H1 (cell line): Measurements from ENCODE around the gene LIMS1. TPM values are rescaled to one million over a fixed set of nuclear protein-coding genes. Genes with fewer than 3 reads are reported as not detected.

Experiments used
- CTCF ChIA-PET: fragments of 300-600 bp; sonication (Branson Sonifier 250); formaldehyde crosslinking; loops from one replicate; lab custom pipeline; 2021; ENCODE audit not compliant: partially characterized antibody; lab: Charles Lee
- POLR2A ChIA-PET: fragments of 300-600 bp; sonication (Branson Sonifier 250); formaldehyde crosslinking; loops from one replicate; lab custom pipeline; 2021; ENCODE audit warnings: inconsistent platforms; ENCODE audit not compliant: partially characterized antibody; lab: Charles Lee
- DNase-seq, 2 experiments: peaks; one replicate each; pipeline versions ENCODE4 v3.0.0 to v3.0.0-alpha.2; 2010 to 2022; ENCODE audit warnings: low spot score in 2 of 2, low read depth in 1 of 2, mixed read lengths in 1 of 2
- FAIRE-seq: peaks from 2 replicates; lab custom pipeline; 2011; peaks lifted over from hg19 to GRCh38; lab: Jason Lieb, UNC
- H2AFZ ChIP-seq: 2 replicates; pipeline ENCODE4 v1.8.1; 2012; ENCODE audit warnings: low read length, inconsistent platforms
- H2AK5ac ChIP-seq: 2 replicates; pipeline ENCODE4 v1.6.1; 2013; ENCODE audit warnings: low read depth, low read length
- H2BK120ac ChIP-seq: replicated peaks from 2 replicates; pipeline ENCODE3; 2013; ENCODE audit warnings: low read depth, low read length, inconsistent platforms
- H2BK12ac ChIP-seq: 2 replicates; pipeline ENCODE4 v1.6.1; 2013; ENCODE audit warnings: low read depth, low read length
- H2BK15ac ChIP-seq: 2 replicates; pipeline ENCODE4 v1.6.1; 2013; ENCODE audit warnings: low read length
- H2BK20ac ChIP-seq: 2 replicates; pipeline ENCODE4 v1.6.1; 2013; ENCODE audit warnings: low read length
- H2BK5ac ChIP-seq: 2 replicates; pipeline ENCODE4 v1.6.1; 2013; ENCODE audit warnings: low read depth, low read length
- H3K14ac ChIP-seq: 2 replicates; pipeline ENCODE4 v1.6.1; 2013; ENCODE audit warnings: inconsistent platforms; ENCODE audit not compliant: insufficient read length
- H3K18ac ChIP-seq: 2 replicates; pipeline ENCODE4 v1.6.1; 2013; ENCODE audit warnings: low read length; ENCODE audit errors: extremely low read depth
- H3K23ac ChIP-seq: 2 replicates; pipeline ENCODE4 v1.6.1; 2013; ENCODE audit warnings: inconsistent platforms; ENCODE audit not compliant: insufficient read length
- H3K23me2 ChIP-seq: 2 replicates; pipeline ENCODE4 v1.6.1; 2013; ENCODE audit warnings: low read depth, low read length
- H3K27ac ChIP-seq: 2 replicates; pipeline ENCODE4 v1.6.1; 2011; ENCODE audit warnings: low read depth, low read length, inconsistent platforms
- H3K27me3 ChIP-seq, 4 experiments: replicated peaks in 1 of 4; 1 replicate in 1 of 4; 2 replicates in 3 of 4; pipeline versions ENCODE4 v1.6.1 to v1.8.1; 2011 to 2013; ENCODE audit warnings: low read length in 3 of 4, mild to moderate bottlenecking in 3 of 4, inconsistent platforms in 2 of 4, mixed read lengths in 2 of 4, moderate library complexity in 1 of 4; ENCODE audit not compliant: control insufficient read depth in 3 of 4, insufficient read depth in 3 of 4; ENCODE audit errors: extremely low read depth in 1 of 4
- H3K36me3 ChIP-seq, 4 experiments: 2 replicates each; pipeline versions ENCODE4 v1.6.1 to v1.8.1; 2011 to 2013; ENCODE audit warnings: mild to moderate bottlenecking in 4 of 4, low read length in 3 of 4, moderate library complexity in 2 of 4, control low read depth in 1 of 4, inconsistent platforms in 1 of 4; ENCODE audit not compliant: insufficient read depth in 4 of 4, control insufficient read depth in 2 of 4
- H3K4ac ChIP-seq: replicated peaks from 2 replicates; pipeline ENCODE3; 2013; ENCODE audit warnings: low read length, low read depth, mixed read lengths, inconsistent platforms; ENCODE audit not compliant: insufficient read length
- H3K4me1 ChIP-seq, 4 experiments: replicated peaks in 1 of 4; 1 replicate in 1 of 4; 2 replicates in 3 of 4; pipeline versions ENCODE4 v1.6.1 to v1.8.1; 2011 to 2013; ENCODE audit warnings: low read length in 3 of 4, inconsistent platforms in 2 of 4, mixed read lengths in 1 of 4; ENCODE audit not compliant: insufficient read depth in 4 of 4, control insufficient read depth in 3 of 4
- H3K4me2 ChIP-seq, 2 experiments: 2 replicates each; pipeline versions ENCODE4 v1.6.1 to v1.8.1; 2011 to 2013; ENCODE audit warnings: low read depth in 2 of 2, low read length in 2 of 2, control low read depth in 1 of 2, inconsistent platforms in 1 of 2, mild to moderate bottlenecking in 1 of 2; ENCODE audit not compliant: insufficient read depth in 1 of 2
- H3K4me3 ChIP-seq, 4 experiments: fragments of 200-600, 300-600 bp in 1 of 4; sonication (generic), shearing (Covaris generic), sonication (Bioruptor Twin) in 1 of 4; 2 replicates each; pipeline versions ENCODE4 v1.5.1 to v1.8.1; 2011 to 2016; ENCODE audit warnings: low read length in 4 of 4, low read depth in 3 of 4, control low read depth in 2 of 4, inconsistent platforms in 2 of 4, mild to moderate bottlenecking in 2 of 4, mixed read lengths in 1 of 4, moderate library complexity in 1 of 4; ENCODE audit not compliant: insufficient read depth in 2 of 4; ENCODE audit errors: extremely low read depth in 1 of 4
- H3K56ac ChIP-seq: replicated peaks from 2 replicates; pipeline ENCODE3; 2013; ENCODE audit warnings: low read depth, mild to moderate bottlenecking, mixed read lengths, low read length, inconsistent platforms; ENCODE audit not compliant: insufficient read length
- H3K79me1 ChIP-seq: 2 replicates; pipeline ENCODE4 v1.6.1; 2013; ENCODE audit warnings: low read depth, low read length, control low read depth
- H3K79me2 ChIP-seq, 2 experiments: 2 replicates each; pipeline versions ENCODE4 v1.6.1 to v1.8.1; 2012 to 2013; ENCODE audit warnings: low read length in 2 of 2, mild to moderate bottlenecking in 2 of 2, inconsistent platforms in 1 of 2; ENCODE audit not compliant: insufficient read depth in 2 of 2, control insufficient read depth in 1 of 2
- H3K9ac ChIP-seq, 4 experiments: replicated peaks in 1 of 4; 1 replicate in 1 of 4; 2 replicates in 3 of 4; pipeline versions ENCODE4 v1.6.1 to v1.8.1; 2011 to 2013; ENCODE audit warnings: low read depth in 3 of 4, low read length in 3 of 4, control low read depth in 2 of 4, mild to moderate bottlenecking in 2 of 4, moderate library complexity in 2 of 4, inconsistent platforms in 1 of 4; ENCODE audit errors: extremely low read depth in 1 of 4
- H3K9me3 ChIP-seq, 2 experiments: 2 replicates each; pipeline versions ENCODE4 v1.6.1 to v1.8.1; 2012 to 2013; ENCODE audit warnings: mild to moderate bottlenecking in 2 of 2, moderate library complexity in 2 of 2, control low read depth in 1 of 2, inconsistent platforms in 1 of 2, low read depth in 1 of 2, low read length in 1 of 2, mixed read lengths in 1 of 2; ENCODE audit not compliant: insufficient read depth in 2 of 2
- H4K20me1 ChIP-seq, 2 experiments: replicated peaks in 1 of 2; 2 replicates each; pipeline versions ENCODE3 to v1.8.1; 2011 to 2013; ENCODE audit warnings: inconsistent platforms in 2 of 2, low read length in 2 of 2, mild to moderate bottlenecking in 1 of 2; ENCODE audit not compliant: insufficient read depth in 2 of 2, control insufficient read depth in 1 of 2
- H4K5ac ChIP-seq: 2 replicates; pipeline ENCODE4 v1.6.1; 2013; ENCODE audit warnings: low read length, low read depth, mixed read lengths, inconsistent platforms; ENCODE audit not compliant: insufficient read length
- H4K8ac ChIP-seq: 2 replicates; pipeline ENCODE4 v1.8.0; 2013; ENCODE audit warnings: mild to moderate bottlenecking, moderate library complexity, low read length, inconsistent platforms; ENCODE audit not compliant: insufficient read depth; ENCODE audit errors: extremely low read depth
- H4K91ac ChIP-seq: replicated peaks from 2 replicates; pipeline ENCODE3; 2013; ENCODE audit warnings: low read length, mixed read lengths, inconsistent platforms; ENCODE audit not compliant: insufficient read length
- ASH2L ChIP-seq: fragments of 200-600, 300-600 bp; sonication (generic); IDR thresholded peaks from one replicate; pipeline ENCODE4 v1.7.1; 2017; ENCODE audit warnings: low read length
- CBX5 ChIP-seq: fragments of 300-800, 300-1000 bp; sonication (generic); IDR thresholded peaks from 2 replicates; pipeline ENCODE4 v1.7.1; 2016; ENCODE audit warnings: antibody characterized with exemption, low read length, low read depth
- CEBPB ChIP-seq: IDR thresholded peaks from 2 replicates; pipeline ENCODE4 v1.6.1; 2012; ENCODE audit warnings: low read depth, low read length
- CHD2 ChIP-seq: IDR thresholded peaks from 2 replicates; pipeline ENCODE4 v1.6.1; 2012; ENCODE audit warnings: low read length, improper control_type of control experiment
- EZH2 ChIP-seq: fragments of 200-600 bp; sonication (generic); IDR thresholded peaks from 2 replicates; pipeline ENCODE4 v1.7.1; 2012; ENCODE audit warnings: low read depth, mild to moderate bottlenecking, moderate library complexity, low read length, inconsistent platforms; ENCODE audit not compliant: severe bottlenecking
- POLR2AphosphoS5 ChIP-seq: IDR thresholded peaks from 2 replicates; pipeline ENCODE4 v1.6.1; 2011; ENCODE audit warnings: low read depth, low read length
- RFX5 ChIP-seq: IDR thresholded peaks from 2 replicates; pipeline ENCODE4 v1.6.1; 2011; ENCODE audit warnings: low read depth, low read length, improper control_type of control experiment, borderline replicate concordance
- SAP30 ChIP-seq: fragments of 300-600 bp; sonication (generic); IDR thresholded peaks from 2 replicates; pipeline ENCODE4 v1.7.1; 2012; ENCODE audit warnings: low read length, moderate library complexity, mild to moderate bottlenecking, inconsistent platforms; ENCODE audit not compliant: insufficient read depth, insufficient replicate concordance
- SP1 ChIP-seq: IDR thresholded peaks from 2 replicates; pipeline ENCODE4 v1.6.1; 2011; ENCODE audit warnings: low read depth, low read length
- SP2 ChIP-seq: IDR thresholded peaks from 2 replicates; pipeline ENCODE4 v1.6.1; 2012; ENCODE audit warnings: mild to moderate bottlenecking, low read length, inconsistent platforms
- TEAD4 ChIP-seq: IDR thresholded peaks from 2 replicates; pipeline ENCODE4 v1.6.1; 2012; ENCODE audit warnings: low read depth, low read length, inconsistent platforms, mixed read lengths
- ZNF274 ChIP-seq: IDR thresholded peaks from 2 replicates; pipeline ENCODE4 v1.7.0; 2012; ENCODE audit warnings: low read length, borderline replicate concordance; ENCODE audit errors: extremely low read depth
- WGBS, 2 experiments: shearing (Covaris generic) in 1 of 2; methylation state at CpG; one replicate each; pipeline versions ENCODE4 v1.1.6 to v1.1.7; 2013 to 2015; ENCODE audit warnings: low lambda C conversion rate in 2 of 2, mixed read lengths in 2 of 2, inconsistent platforms in 1 of 2, low coverage in 1 of 2, missing lambda C conversion rate in 1 of 2; ENCODE audit not compliant: insufficient replicate concordance in 2 of 2, insufficient coverage in 1 of 2, insufficient read length in 1 of 2; ENCODE audit errors: extremely low coverage in 1 of 2, missing lambda C conversion rate in 1 of 2; 5-methylcytosine and 5-hydroxymethylcytosine counted together
- polyA plus RNA-seq, 7 experiments: library from polyadenylated mRNA; depleted of rRNA in 3 of 7; stranded (reverse) in 5 of 7; unstranded in 2 of 7; fragments of >200 nt in 5 of 7; fragments of 200-250 nt in 2 of 7; gene quantifications; 1 replicate in 5 of 7; 2 replicates in 1 of 7; 4 replicates in 1 of 7; pipeline versions ENCODE4 v1.2.1 to v1.2.3, GENCODE V29; 2011 to 2013; ENCODE audit warnings: missing spikeins in 2 of 7, mixed read lengths in 2 of 7
- total RNA-seq: library from RNA; stranded (reverse); fragmentation: NEBNext Ultra II Directional; extraction: Animal tissue kit (Norgen Biotek cat#: 25700); gene quantifications from 2 replicates; pipeline ENCODE4 v1.2.1, GENCODE V29; 2021

LIMS1 gene
- total and polyA plus RNA-seq, 2 of the 8 experiments (the other 6 are each of a cell fraction or from before 2014, with no cell fraction given) = 24.1 to 36.7 TPM

DNA sequence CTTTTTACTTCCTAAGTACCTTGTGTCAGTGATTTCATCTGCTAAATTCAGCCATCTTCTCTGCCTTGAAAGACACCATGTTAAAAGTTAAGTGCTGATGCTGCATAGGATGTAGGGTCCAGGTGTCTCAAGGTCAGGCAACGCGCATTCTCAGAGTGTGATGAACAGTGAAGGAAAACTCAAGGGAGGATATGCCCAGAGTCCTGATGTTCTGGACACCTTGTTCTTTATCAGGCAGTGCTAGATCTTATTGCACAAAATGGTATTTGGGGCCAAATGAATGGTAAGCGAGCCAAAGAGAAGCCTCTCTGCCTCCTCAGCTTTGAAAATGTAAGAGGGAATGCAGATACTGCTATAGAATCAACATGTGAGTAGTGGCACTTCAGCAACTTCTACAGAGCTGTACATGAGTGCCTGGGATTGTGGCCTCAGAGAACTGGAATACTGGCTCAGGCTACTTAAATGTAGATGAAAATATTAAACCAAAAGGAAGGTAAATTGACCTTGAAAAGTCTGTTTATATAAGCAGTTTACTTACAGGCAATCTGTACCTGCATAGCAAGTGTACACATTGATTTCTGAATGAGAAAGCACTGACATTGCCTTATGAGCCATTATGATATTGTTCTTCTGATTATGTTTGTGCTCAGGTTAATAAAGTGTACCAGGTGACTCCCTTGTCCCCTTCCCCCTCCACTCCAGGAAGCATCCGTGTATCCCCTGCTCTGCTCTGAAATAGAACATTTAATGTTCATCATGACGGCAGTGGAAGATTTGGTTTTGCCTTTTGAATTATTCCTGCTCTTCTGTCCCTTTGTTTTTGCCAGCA is 98.3 kb downstream of the LIMS1 start:
- Histone ChIP-seq H3K4me3 (no peak overlapping the region), H4K5ac (no peak overlapping the region), H3K14ac (no peak overlapping the region), H3K27ac (no peak overlapping the region), H3K9ac (no peak overlapping the region), H3K79me1 (no peaks in the 10 kb centered on the region; the same call in 1 of the 2 replicates), H3K18ac (no peak overlapping the region), H4K20me1 (peaks cover 0 to 3% of the 10 kb centered on the region in 2 experiments), H3K56ac (no peak overlapping the region), H2BK20ac (no peak overlapping the region), H2AK5ac (no peak overlapping the region; the same call in 1 of the 2 replicates), H2BK5ac (no peak overlapping the region), H3K4ac (no peak overlapping the region), H3K9me3 (no peaks in the 10 kb centered on the region), H3K36me3 (no peaks in the 10 kb centered on the region), H2AFZ (no peak overlapping the region), H3K79me2 (0 out of 4 replicates have a peak, but pooled peaks cover 0 to 4% of the 10 kb centered on the region in 2 experiments), H4K8ac (no peak overlapping the region), H3K27me3 (no peaks in the 10 kb centered on the region), H2BK15ac (no peak overlapping the region), H2BK120ac (no peak overlapping the region), H3K23ac (no peak overlapping the region), H3K4me2 (no peak overlapping the region), H3K23me2 (no peaks in the 10 kb centered on the region), H4K91ac (no peak overlapping the region), H2BK12ac (no peak overlapping the region), H3K4me1 (peaks cover 0 to 8% (median 3%) of the 10 kb centered on the region in 4 experiments; a peak in 3 of 7 replicates)
- ChIA-PET CTCF (interaction anchor here (0.8 to 8.1 kb wide), 3 partner anchors 8 to 185 kb away, joined by 3 to 167 read pairs (median 109); no protein-coding TSS in a partner anchor), POLR2A (interaction anchor here (1.5 kb wide), 1 partner anchor 8 kb away, joined by 4 read pairs; no protein-coding TSS in a partner anchor)
- DNase-seq = no peak
- WGBS, 2 experiments = 84% methylated on average over 5 of the region's 5 CpGs; no CpG with 5 or more reads in 1 of the 2 experiments
- FAIRE-seq = no peak
- TF ChIP-seq SP2 = no peak
- TF ChIP-seq CHD2 = no peak
- TF ChIP-seq CBX5 = no peak
- TF ChIP-seq POLR2AphosphoS5 = no peak
- TF ChIP-seq RFX5 = no peak
- TF ChIP-seq SP1 = no peak
- TF ChIP-seq TEAD4 = no peak
- TF ChIP-seq ASH2L = no peak
- TF ChIP-seq ZNF274 = no peak
- TF ChIP-seq CEBPB = no peak
- TF ChIP-seq SAP30 = no peak
- TF ChIP-seq EZH2 = no peak
